GM12874 (cell line): ENCODE measurements around the gene GNB2.

Source experiments
- CTCF ChIP-seq: IDR thresholded peaks from 2 replicates; pipeline ENCODE4 v1.5.1; 2011; ENCODE audit warnings: low read depth, mild to moderate bottlenecking, control low read depth, low read length, moderate library complexity; ENCODE audit not compliant: insufficient read depth

Gene GNB2

GRCh38 chr7:100670074-100670473 is 3.5 kb upstream of the GNB2 start:
- no peak for TF ChIP-seq CTCF

- no peak for TF ChIP-seq CTCF
Observed at GRCh38 chr7:100671353-100672327, 1.9 kb upstream of the GNB2 start.

GRCh38 chr7:100673942-100674410 is 436 bp downstream of the GNB2 start:
- no peak for TF ChIP-seq CTCF

GRCh38 chr7:100674411-100675104 is 1.0 kb downstream of the GNB2 start:
- no peak for TF ChIP-seq CTCF

- TF ChIP-seq CTCF = no peak
Observed at GRCh38 chr7:100675105-100675451, 1.5 kb downstream of the GNB2 start.

GRCh38 chr7:100675581-100676350 is 2.2 kb downstream of the GNB2 start:
- TF ChIP-seq CTCF = no peak
